KG1 (cell line): ENCODE measurements around the gene CSDE1.
A peak's percentile ranks its signal among the peaks of the same experiment; 100 is the strongest.

ENCODE experiments used
- DNase-seq: peaks from one replicate; lab custom pipeline; 2025; lab: John Stamatoyannopoulos, UW

CSDE1 gene

GRCh38 chr1:114749835-114750234, 7.9 kb downstream of the CSDE1 start:
- DNase-seq: no peak

DNA sequence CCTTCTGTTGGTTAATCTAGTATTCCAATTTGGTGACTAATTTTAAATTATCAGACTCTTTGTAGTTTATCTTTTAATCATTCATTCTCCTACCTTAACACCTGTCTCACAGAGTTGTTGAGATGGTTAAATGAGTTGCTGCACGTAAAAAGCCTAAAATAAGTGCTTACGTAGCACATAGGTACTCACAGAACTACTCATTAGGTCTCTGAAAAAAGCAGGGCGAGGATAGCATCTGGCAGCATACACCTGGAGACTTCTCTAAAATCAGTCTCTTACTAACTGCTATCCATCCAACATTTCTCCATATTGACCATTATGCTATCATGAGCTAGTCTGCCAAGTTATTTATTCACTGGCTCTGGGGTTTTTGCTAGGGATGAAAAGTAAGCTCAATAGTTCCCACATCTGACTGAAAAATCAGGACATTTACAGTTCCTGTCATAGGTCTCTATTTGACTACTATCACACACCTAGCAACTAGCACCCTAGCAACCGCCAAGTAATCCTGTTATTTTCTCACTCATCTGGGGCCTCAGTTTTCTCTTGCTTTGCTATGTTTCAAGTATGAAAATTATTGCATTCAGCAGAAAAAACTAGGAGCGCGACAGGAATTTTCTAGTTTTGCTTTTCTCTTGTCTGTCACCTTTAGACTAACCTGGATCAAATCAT, 11.2 kb downstream of the CSDE1 start:
- DNase-seq: no peak

- no peak for DNase-seq
Observed at GRCh38 chr1:114745291-114745690, 12.5 kb downstream of the CSDE1 start.

GRCh38 chr1:114741963-114742746, 15.6 kb downstream of the CSDE1 start:
- DNase-seq: no peak

- DNase-seq: no peak
Observed at GRCh38 chr1:114740331-114740730, 17.5 kb downstream of the CSDE1 start.

DNA sequence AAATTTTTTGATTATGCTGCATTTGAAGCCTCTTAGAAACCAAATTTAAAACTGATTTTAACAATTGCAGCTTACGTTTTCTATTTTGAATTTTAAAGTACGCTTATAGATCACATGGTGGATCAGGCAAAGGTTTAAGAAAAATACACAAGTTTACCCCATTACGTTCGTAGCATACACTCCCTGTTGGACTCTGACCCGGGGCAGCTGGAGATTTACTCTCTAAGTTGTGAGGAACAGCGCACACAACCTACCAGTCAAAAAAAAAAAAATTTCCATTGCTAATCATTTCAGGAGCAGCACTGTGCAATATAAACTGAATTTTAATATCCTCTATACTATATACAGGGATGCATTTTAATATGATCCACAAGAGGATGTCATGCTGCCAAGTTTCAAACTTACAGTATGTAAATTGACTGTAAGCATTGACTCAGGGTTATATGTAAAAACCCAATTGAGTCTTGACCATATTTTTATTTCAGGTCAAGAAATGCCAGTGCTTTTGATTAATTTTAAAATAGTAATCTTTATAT, 20.4 kb downstream of the CSDE1 start:
- DNase-seq: no peak

- DNase-seq: no peak
Observed at GRCh38 chr1:114735479-114735878, 22.3 kb downstream of the CSDE1 start.

- no peak for DNase-seq
Observed at GRCh38 chr1:114729782-114730181, 28.0 kb downstream of the CSDE1 start.

DNA sequence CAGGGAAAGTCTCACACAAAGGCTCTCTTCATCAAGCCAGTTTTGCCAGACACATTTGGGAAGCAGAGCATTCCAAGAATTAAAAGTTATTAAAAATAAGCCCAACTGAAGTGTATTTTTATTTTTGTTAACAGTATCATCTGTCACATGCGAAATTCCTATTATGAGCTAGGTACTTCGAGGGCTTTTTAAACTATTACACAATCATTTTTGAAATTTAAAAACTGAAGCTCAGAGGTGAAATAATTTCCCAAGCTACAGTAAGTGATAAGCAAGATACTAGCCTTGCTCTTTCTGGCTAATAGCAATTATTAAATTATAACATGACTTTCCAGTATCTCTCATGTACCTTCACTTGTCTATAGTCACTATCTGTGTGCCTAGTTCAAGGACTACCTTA, 29.2 kb downstream of the CSDE1 start:
- no peak for DNase-seq

DNA sequence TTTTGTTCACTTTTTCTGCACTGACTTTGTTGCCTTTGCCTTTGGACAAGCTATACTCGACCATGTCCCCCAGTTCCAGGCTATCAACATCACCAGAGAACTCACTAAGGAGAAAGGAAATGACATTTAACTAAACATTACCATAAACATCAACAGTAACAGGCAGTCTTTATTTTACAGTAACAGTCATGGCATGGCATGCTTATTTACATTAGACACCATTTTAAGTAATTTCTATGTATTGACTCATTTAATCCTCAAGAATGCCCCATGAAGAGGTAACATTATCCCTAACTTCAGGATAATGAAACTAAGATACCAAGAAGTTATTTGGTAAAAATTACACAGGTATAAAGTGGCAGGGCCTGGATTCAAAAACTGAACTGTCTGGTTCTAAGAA, 32.6 kb downstream of the CSDE1 start:
- DNase-seq: no peak

GRCh38 chr1:114723915-114724314, 33.9 kb downstream of the CSDE1 start:
- DNase-seq: no peak

DNA sequence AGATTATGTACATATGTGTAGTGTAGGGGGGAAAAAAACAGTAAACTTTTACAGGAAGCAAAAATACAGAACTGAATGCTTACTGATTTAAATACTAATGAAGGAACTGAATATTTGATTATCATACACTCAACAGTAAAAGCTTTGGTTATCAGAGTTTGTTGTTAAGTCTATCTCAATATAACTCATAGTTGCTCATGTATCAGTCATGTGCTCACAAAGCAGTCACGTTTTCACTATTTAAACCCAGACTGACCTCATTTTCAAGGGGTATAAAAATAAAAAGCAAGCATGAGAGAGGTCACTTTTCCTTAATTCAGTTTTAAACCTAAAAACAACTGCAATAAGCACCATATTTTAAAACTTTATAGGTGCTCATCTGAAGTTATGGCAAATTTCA, 34.3 kb downstream of the CSDE1 start:
- DNase-seq: no peak

- DNase-seq: no peak
Observed at GRCh38 chr1:114720492-114720891, 37.3 kb downstream of the CSDE1 start.

DNA sequence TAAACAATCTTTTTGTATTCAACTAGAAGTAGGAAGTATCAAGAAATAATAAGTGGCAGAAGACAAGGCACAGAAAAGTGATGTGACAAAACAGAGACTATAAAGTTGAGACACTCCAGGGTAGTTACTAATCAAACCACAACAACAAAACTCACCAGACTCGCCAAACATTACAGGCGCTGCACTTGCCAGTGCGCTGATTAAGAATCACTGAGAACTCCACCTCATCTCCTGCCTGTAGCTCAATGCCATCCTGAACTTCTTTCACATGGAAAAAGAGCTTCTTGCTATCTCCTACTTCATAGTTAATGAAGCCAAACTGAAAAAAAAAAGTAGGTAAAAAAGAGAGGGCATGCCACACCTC, 38.4 kb downstream of the CSDE1 start:
- no peak for DNase-seq

GRCh38 chr1:114718661-114719423, 38.9 kb downstream of the CSDE1 start:
- no peak for DNase-seq

DNA sequence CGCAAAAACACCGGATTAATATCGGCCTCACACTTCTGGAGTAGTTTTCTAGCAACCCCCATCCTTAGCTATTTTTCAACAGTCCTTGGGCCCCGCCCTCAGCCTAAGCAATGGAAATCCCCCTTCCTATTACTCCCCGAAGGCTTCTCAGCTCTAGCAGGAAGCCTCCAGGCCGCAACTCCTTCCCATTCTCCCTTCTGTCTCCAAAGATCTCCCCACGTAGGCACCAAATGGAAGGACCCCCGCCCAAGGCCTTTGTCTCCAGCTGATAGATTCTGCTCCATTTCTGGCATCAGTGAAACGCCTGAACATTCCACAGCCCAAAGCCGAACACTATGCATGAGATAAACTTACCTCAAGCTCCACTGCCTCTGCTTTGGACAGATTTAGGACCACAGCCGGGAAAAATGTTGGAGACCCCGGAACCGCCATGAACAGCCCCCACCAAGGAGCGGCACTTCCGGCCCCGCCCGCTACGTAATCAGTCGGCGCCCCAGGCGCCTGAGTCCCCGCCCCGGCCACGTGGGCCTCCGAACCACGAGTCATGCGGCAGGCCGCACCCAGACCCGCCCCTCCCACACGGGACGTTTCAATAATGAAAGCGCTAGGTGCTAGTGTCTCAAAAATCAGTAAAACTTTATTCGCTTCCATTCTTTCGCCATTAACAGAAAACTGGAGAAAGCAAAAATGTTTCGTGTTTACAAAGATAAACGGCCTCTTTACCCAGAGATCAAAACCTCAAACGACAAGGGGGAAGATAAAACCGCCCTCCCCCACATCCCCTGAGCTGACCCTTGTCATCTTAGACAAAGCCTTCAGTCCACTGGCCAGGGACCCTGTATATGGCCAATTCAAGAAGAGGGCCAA, 41.2 kb downstream of the CSDE1 start, which contains the start of gene NRAS:
TSS of gene NRAS (minus strand) at position 468 of the 867 bp plus-strand sequence. CDS start 611 bp downstream, outside the sequence.
- peak; percentile 91 for DNase-seq

GRCh38 chr1:114715952-114716303, 41.9 kb downstream of the CSDE1 start:
- no peak for DNase-seq

DNA sequence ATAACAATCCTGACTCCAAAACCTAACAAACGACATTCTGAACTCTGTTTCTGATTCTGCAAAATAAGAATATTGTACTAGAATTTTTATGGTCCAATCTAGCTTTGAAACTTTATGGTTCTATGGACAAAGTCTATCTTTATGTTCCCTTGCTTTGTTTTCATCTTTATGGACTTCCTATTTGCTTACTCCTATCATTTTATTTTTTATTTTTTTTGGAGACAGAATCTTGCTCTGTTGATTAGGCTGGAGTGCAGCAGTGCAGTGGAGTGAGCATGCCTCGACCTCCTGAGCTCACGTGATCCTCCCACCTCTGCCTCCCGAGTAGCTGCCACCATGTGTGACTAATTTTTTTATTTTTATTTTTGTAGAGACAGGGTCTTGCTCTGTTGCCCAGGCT, 44.8 kb downstream of the CSDE1 start:
- DNase-seq: no peak

DNA sequence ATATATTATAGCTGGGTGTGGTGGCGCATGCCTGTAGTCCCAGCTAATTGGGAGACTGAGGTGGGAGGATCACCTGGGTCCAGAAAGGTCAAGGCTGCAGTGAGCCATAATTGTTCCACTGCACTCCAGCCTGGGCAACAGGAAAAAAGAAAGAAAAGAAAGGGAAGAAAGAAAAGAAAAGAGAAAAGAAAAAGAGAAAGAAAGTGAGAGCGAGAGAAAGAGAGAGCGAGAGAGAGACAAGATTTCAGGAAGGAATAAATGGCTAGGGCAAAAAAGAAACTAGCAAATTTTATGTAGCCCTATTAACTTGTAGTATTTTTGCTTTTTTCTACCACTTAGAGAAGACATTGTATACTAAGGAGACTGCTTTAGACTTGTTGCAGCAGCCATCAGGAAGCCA, 47.4 kb downstream of the CSDE1 start:
- no peak for DNase-seq

DNA sequence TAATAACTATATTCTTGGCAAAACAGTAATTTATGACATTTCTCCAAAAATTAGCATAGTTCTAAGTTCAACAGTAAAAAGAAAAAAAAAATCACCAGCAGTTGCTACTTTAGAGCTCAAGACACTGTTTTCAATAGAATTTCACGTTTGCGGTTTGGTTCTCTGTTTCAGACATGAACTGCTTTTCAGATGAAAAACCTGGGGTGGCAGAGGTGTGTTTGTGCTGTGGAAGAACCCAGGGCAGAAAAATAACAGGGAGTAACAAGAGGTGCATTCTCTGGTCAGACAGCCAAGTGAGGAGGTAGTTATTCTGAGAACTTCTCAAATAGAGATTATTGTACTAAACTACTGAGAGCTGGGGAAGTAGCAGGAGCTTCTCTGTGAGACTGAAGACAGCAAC, 50.2 kb downstream of the CSDE1 start:
- no peak for DNase-seq

DNA sequence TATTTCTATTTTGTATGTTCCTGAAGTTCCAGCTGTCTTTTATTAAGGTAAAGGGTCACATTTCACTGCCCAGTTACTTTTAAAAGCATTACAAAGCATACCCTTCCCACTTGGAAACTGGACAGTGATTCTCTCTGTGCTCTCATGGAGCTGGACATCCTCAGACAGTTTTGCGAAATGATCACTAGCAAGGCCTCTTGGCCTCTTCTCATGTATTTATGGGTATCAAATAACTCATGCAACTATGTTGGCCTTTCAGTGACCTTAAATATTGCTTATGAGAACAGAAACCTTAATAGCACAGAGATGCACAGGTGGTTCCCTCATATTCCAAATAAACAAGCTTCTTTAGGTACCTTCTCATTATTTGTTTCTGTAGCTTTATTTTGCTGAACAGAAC, 54.5 kb downstream of the CSDE1 start:
- no peak for DNase-seq

DNA sequence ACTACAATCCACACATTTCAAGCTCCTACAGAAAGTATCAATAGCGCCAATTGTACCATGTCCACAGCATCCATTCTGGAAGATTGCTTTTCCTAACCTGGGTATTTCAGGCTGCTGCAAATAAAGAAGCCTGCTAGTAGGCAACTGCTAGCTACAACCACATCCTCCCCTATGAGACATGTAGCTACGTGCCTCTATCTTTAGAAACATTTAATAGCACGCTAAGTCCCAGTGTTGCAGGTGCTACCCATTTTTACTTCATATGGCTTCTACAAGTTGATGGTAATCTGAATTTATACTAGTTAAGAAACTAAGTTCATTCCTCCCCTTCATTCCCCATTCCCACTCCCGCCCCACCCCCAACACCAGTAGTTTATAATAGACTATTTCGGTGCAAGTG, 55.0 kb downstream of the CSDE1 start:
- no peak for DNase-seq
